Measurements from ENCODE around the gene DOCK3.
"Not testable (repeated sequence)": the region's sequence is repeated elsewhere in the genome, so short reads cannot be mapped to it uniquely, and the experiment has no call there.

Gene DOCK3

DNA sequence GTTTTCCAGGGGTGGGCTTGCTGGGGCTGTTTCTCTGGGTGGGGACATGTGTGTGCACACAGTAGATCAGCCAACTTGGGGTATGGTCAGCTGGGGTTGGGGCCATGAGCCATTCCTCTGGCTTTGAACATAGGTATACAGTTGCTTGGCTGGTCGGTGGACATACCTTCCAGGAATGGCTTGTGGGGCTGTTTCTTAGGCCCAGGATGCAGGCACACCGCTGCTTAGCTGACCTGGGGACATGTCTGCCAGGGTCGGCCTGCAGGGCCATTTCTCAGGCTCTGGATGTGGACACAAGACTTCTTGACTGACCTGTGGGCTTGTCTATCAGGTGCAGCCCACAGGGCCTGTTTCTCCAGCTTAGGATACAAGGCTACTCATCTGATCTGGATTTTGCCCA lies 130.6 kb downstream of the DOCK3 start:
- no peak for DNase-seq (ENCODE audit: low read depth in 2 of 2)

DNA sequence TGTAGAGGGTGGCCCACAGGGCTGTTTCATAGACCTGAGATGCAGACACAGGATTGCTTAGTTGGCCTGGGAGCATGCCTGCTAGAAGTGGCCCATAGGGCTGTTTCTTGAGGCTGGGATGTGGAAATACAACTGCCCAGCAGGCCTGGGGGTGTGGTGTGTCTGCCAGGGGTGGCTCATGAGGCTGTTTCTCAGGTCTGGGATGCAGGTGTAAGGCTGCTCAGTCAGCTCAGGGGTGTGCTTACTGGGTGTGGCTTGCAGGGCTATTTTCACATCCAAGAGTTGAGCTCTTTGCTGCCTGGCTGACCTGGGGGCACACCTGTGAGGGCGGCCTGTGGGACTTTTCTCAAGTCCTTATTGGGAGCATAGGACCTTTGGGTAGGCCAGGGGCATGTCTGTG lies 131.3 kb downstream of the DOCK3 start:
- DNase-seq (ENCODE audit: low read depth in 2 of 2): no peak

DNA sequence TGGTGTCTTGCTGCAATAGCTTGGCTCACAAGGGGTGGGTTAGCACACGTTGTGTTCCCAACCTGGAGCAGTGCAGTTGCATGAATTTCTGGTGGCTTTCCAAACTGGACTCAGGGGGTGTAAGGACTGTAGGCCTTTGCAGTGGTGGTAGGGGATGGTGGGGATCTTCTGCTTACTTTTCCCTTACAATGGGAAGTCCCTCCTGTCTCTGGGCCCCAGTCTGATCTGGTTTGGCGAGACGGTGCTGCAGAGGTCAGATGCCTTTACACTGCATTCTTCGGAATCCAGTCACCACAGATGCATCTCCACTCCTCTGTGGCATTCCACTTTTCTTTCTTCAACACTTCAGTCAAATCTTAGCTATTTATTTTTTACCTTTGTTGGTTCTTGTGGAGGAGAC lies 132.1 kb downstream of the DOCK3 start:
- DNase-seq (ENCODE audit: low read depth in 2 of 2): no peak

DNA sequence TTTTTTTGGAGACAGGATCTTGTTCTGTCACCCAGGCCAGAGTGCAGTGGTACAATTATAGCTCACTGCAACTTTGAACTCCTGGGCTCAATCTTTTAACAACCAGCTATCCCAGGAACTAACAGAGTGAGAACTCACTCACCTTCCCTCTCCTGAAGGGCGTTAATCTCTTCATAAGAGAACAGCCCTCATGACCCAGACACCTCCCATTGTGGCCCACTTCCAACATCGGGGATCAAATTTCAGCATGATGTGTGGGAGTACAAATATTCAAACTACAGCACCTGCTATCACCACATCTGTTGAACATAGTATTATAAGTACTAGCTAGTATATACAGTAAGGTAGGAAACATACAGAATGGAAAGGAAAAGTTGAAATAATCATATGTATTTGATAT lies 132.5 kb downstream of the DOCK3 start:
- no peak for DNase-seq (ENCODE audit: low read depth in 2 of 2)

GRCh38 chr3:50811893-50812292 lies 137.2 kb downstream of the DOCK3 start:
- no peak for DNase-seq (ENCODE audit: low read depth in 2 of 2)

DNA sequence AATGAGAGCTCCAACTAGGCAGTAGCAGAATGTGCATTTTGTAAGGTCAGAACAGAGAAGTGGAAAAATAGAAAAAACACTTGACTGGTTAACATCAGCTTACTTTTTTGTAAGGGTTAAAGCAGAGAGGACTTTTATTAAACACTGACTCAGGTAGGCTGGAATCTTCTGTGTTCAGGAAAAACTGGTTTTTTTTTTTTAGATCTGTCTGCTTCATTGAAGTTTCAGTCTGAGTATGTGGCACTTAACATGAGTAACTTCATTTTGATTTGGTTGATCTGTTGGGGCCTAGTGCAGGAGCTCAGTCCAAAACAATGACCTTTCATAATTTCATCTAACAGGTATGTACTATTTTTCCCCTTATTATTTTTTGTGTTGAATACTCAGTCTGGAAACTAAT lies 141.1 kb downstream of the DOCK3 start:
- no peak for DNase-seq (ENCODE audit: low read depth in 2 of 2)

DNA sequence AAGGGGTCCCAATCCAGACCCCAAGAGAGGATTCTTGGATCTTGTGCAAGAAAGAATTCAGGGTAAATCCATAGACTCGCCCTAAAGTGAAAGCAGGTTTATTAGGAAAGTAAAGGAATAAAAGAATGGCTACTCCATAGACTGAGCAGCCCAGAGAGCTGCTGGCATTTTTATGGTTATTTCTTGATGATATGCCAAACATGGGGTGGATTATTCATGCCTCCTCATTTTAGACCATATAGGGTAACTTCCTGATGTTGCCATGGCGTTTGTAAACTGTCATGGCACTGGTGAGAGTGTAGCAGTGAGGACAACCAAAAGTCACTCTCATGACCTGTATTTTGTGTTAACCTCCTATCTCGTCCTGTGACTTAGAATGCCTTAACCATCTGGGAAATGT lies 142.2 kb downstream of the DOCK3 start:
- DNase-seq (ENCODE audit: low read depth in 2 of 2): no peak

DNA sequence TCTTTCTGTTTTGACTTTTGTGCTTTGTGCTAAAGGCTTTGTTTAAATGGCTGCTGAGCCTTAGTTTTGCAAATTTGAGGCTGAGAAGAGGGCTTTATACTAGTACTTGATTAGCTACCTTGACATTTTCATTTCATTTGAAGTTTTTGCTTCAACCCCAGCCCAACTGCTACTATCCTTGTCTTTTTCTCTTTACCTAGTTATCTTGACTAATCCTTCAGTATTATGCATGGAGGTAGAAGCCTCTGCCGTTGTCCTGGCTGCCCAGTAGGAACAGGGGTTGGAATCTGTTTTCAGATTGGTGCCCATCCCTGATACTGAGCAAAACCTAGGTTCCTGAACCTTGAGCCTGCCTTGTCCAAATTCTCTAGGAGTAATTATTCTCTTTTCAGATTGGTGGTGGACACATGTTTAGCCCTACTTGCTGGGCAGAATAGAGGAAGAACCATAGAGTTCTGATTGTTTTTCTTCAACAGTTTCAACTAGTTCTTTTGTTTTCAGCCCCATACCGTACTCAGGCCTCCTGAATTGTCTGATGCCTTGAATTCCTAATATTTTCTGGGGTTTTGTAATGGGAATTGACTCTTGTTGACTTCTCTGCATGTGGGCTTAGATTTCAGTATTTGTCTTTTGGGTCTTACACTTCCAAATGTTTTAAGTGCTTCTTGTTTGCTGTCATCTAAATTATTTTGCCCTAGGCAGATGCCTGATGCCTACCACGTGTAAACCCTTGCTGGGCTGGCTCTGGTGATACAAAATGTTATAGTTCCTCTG lies 143.2 kb downstream of the DOCK3 start:
- DNase-seq (ENCODE audit: low read depth in 2 of 2): no peak

- DNase-seq (ENCODE audit: low read depth in 2 of 2): no peak
Measured at GRCh38 chr3:50819882-50820281, 145.2 kb downstream of the DOCK3 start.

- no peak for DNase-seq (ENCODE audit: low read depth in 2 of 2)
Measured at GRCh38 chr3:50825841-50826240, 151.1 kb downstream of the DOCK3 start.

DNA sequence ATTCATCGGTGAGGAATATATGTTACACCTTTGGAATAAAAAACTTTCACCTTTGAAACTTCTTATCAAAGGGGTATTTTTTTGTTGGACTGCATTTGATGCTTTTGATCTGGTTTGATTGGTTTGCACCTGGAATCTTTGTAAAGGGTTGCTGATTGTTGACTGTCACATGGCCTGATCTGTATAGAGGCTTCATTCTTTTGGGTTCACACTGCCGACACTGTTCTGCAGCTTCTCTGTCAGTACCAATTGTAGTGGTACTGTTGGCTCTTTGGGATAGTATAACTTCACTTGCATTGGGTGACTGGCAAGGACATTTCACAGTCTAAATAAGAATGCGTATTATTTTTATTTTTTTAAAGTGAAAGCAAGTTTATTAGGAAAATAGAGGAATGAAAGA lies 155.7 kb downstream of the DOCK3 start:
- DNase-seq (ENCODE audit: low read depth in 2 of 2): no peak

- DNase-seq (ENCODE audit: low read depth in 2 of 2): not testable (repeated sequence)
Measured at GRCh38 chr3:50831009-50831408, 156.3 kb downstream of the DOCK3 start.

- DNase-seq (ENCODE audit: low read depth in 2 of 2): no peak
Measured at GRCh38 chr3:50840983-50841489, 166.3 kb downstream of the DOCK3 start.

- DNase-seq (ENCODE audit: low read depth in 2 of 2): no peak
Measured at GRCh38 chr3:50848308-50848707, 173.6 kb downstream of the DOCK3 start.

DNA sequence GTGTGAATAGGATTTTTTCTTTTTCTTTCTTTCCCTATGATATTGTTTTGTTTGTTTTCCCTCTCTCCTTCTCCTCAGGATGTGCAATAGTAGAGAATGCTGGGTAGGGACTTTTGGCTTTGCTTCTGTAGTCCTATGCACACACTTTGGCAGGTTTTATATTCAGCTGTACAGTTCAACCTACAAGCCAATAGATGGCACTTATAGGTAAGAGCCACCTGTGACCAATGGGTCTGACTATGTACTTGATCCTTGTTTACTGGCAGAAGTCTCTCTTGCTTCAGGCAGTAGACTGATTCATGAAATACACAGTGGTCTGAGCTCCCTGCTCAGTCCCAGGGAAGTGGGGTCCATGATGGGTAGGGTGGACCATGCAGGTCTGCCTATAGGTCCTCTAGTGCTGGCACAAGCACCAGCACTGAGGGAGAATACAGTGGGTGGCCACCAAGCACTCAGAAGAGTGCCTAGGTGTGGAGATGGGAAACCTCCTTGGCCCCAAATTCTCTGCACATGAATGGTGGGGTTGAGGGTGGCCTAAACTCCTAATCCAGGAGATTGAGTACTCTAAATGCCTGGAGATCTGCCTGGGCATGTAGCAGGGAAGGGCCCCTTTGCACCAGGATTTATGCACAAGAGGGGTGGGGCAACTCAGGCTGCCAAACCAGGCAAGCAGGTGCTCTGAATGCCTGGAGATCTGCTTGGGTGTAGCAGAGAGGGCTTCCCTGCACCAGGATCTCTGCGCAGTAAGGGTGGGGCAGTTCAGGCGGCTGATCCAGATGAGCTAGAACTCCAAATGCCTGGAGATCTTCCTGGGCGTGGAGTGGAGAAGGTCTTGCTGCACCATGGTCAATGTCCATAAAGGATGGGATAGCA lies 176.1 kb downstream of the DOCK3 start:
- no peak for DNase-seq (ENCODE audit: low read depth in 2 of 2)

DNA sequence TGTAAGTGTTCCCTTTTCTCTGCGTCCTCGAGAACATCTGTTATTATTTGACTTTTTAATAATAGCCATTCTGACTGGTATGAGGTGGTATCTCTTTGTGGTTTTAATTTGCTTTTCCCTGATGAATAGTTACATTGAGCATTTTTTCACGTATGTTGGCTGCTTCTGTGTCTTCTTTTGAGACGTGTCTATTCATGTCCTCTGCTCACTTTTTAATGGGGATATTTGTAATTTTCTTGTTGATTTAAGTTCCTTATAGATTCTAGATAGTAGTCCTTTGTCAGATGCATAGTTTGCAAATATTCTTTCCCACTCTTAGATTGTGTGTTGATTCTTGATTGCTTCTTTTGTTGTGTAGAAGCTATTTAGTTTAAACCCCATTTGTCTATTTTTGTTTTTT lies 179.2 kb downstream of the DOCK3 start:
- DNase-seq (ENCODE audit: low read depth in 2 of 2): no peak

- DNase-seq (ENCODE audit: low read depth in 2 of 2): no peak
Measured at GRCh38 chr3:50862221-50862620, 187.5 kb downstream of the DOCK3 start.

DNA sequence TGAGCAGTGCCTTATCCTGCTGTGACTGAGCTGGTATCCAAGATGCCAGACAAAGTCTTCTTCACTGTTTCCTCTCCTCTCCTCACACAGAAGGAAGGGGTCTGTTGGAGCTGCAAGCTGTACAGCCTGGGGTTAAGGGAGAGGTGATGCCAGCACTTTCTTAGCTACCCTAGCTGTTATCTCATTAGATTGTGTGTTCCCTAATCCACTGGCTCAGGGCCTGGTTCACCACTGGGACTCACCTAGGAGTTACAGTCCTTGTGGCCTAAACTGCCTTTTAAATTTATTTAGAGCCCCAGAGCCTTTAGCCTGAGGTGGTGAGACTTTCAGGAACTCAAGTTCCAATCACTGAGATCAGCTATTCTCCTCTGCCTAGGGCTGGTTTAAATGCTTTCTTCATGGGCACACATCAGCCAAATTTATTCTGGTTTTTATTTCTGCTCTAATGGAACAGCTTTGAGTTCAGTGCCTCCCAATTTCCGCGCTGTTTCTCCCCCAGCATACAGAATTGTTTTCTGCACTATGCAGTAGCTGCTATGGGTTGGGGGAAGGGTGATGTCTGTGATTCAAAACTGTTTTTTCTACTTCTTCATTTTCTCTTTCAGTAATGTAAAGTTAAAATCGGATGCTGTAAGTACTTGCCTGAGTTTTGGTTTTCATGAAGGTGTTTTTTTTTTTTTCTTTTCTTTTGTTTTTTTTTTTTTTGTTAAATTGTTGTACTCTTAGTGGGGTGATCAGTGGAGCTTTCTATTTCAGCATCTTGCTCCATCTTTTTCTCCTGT lies 198.8 kb downstream of the DOCK3 start:
- DNase-seq (ENCODE audit: low read depth in 2 of 2): no peak

DNA sequence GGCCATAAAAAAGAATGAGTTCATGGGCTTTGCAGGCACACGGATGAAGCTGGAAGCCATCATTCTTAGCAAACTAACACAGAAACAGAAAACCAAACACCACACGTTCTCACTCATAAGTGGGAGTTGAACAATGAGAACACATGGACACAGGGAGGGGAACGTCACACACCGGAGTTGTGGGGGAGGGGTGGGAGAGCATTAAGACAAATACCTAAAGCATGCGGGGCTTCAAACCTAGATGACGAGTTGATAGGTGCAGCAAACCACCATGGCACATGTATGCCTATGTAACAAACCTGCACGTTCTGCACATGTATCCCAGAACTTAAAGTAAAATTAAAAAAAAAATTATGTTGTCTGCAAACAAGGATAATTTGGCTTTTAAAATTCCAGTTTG lies 200.1 kb downstream of the DOCK3 start:
- not testable (repeated sequence) for DNase-seq (ENCODE audit: low read depth in 2 of 2)

DNA sequence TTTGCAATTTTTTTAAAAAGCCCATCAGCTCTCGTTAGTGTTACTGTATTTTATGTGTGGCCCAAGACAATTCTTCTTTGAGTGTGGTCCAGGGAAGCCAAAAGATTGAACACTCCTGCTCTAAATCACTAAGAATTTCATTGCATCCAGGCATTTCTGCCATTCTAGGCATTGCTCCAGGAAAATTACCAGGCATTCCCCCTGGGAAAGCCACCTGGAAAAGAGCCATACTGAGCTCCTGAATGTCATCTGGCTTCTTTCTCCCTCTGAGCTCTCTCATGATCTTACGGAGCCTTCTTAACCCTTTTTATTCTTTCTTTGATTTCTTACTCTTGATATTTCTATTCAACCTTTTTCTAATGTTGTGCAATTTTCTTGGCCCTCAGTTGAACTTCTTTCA lies 202.2 kb downstream of the DOCK3 start:
- DNase-seq (ENCODE audit: low read depth in 2 of 2): no peak

- DNase-seq (ENCODE audit: low read depth in 2 of 2): not testable (repeated sequence)
Measured at GRCh38 chr3:50882733-50883132, 208.0 kb downstream of the DOCK3 start.

DNA sequence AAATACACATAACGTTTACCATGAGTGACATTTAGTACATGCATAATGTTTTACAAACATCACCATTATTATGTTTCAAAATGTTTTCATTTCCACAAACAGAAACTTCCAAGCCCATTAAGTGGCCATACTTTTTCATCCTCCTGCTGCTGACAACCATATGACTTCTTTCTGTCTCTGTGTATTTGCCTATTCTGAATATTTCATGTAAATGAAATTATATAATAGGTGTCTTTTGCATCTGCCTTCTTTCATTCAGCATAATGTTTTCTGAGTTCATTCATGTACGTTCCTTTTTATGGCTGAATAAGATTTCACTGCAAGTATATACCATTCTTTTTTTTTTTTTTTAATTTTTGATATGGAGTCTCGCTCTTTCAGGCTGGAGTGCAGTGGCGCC lies 209.0 kb downstream of the DOCK3 start:
- DNase-seq (ENCODE audit: low read depth in 2 of 2): no peak

Measured in stimulated activated CD4-positive, alpha-beta T cell treated with anti-CD3 and anti-CD28 coated beads, Interleukin-4, amount 100 ng/mL, for 48 hours (primary cell).